Tibial artery (tissue), 4 donors: ENCODE data around the gene LCAT.
A peak's percentile ranks its signal among the peaks of the same experiment; 100 is the strongest.

Experiments
- DNase-seq, 2 donors: peaks; one replicate each; pipeline ENCODE4 v3.0.0-alpha.2; 2019
- H3K27ac ChIP-seq, 2 donors: fragments of 200-600 bp; sonication (generic) in 1 of 2; 1 replicate in 1 of 2; 2 replicates in 1 of 2; pipeline ENCODE4 v1.5.1; 2018 to 2019; ENCODE audit warnings: mild to moderate bottlenecking in 1 of 2
- H3K27me3 ChIP-seq, 2 donors: fragments of 200-600 bp; sonication (generic) in 1 of 2; one replicate each; pipeline versions ENCODE4 v1.5.1 to v1.6.0; 2016 to 2019
- H3K36me3 ChIP-seq, 3 donors: fragments of 200-600 bp; sonication (generic) in 2 of 3; one replicate each; pipeline ENCODE4 v1.5.1; 2016 to 2019; ENCODE audit warnings: mild to moderate bottlenecking in 2 of 3
- H3K4me1 ChIP-seq, 4 donors: fragments of 200-600 bp; sonication (generic) in 2 of 4; 1 replicate in 3 of 4; 2 replicates in 1 of 4; pipeline ENCODE4 v1.5.1; 2016 to 2019
- H3K4me3 ChIP-seq, 2 donors: fragments of 200-600 bp; sonication (generic) in 1 of 2; 1 replicate in 1 of 2; 2 replicates in 1 of 2; pipeline ENCODE4 v1.5.1; 2018 to 2019; ENCODE audit warnings: mild to moderate bottlenecking in 2 of 2
- H3K9me3 ChIP-seq, 3 donors: fragments of 200-600 bp; sonication (generic) in 1 of 3; one replicate each; pipeline ENCODE4 v1.5.1; 2016 to 2019
- intact Hi-C: fragments of 100-400 bp; cut with DNase I; formaldehyde crosslinking; loops from one replicate; pipeline ENCODE4 v1.15.0; 2023; ENCODE audit warnings: low total_unique reads
- TF ChIP-seq, protein P1 (sequence below), 2 experiments: fragments of 200-600 bp in 1 of 2; fragments of 450-650 bp in 1 of 2; IDR thresholded peaks; one replicate each; pipeline ENCODE4 v1.5.1; 2017 to 2019; ENCODE audit warnings: antibody characterized with exemption in 2 of 2, mild to moderate bottlenecking in 1 of 2, moderate library complexity in 1 of 2

Gene LCAT

DNA sequence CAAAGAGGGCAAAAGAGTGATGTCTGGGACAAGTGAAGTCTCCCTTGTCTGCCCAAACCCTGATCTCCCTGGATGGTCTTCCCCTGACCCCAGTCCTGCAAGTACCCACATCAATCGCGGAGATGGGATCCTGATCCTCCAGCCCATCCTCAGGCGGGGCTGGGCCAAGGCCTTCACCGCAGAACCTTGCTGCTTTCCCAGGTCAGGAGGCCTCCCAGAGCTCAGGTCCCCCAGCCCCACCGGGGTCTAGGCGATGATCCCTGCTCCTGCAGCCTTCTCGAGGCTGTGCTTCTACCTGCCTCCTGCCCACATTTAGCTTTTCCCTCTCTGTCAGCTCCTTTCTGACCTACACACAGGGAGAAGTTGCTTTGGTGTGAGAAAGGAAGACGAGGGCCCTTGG lies 18.2 kb upstream of the LCAT start:
- H3K36me3 ChIP-seq, result peaks cover 43 to 66% (median 61%) of the 10 kb centered on the region in 3 donors
- no peak overlapping the region for H3K4me3 ChIP-seq
- H3K9me3 ChIP-seq, result no peaks in the 10 kb centered on the region
- no peaks in the 10 kb centered on the region for H3K27me3 ChIP-seq
- H3K4me1 ChIP-seq, result peaks cover 0 to 81% (median 67%) of the 10 kb centered on the region in 4 donors
- intact Hi-C loops, result no loop called here
- peak overlapping the region; percentile 3 to 28 for H3K27ac ChIP-seq
- TF ChIP-seq, protein P1, sequence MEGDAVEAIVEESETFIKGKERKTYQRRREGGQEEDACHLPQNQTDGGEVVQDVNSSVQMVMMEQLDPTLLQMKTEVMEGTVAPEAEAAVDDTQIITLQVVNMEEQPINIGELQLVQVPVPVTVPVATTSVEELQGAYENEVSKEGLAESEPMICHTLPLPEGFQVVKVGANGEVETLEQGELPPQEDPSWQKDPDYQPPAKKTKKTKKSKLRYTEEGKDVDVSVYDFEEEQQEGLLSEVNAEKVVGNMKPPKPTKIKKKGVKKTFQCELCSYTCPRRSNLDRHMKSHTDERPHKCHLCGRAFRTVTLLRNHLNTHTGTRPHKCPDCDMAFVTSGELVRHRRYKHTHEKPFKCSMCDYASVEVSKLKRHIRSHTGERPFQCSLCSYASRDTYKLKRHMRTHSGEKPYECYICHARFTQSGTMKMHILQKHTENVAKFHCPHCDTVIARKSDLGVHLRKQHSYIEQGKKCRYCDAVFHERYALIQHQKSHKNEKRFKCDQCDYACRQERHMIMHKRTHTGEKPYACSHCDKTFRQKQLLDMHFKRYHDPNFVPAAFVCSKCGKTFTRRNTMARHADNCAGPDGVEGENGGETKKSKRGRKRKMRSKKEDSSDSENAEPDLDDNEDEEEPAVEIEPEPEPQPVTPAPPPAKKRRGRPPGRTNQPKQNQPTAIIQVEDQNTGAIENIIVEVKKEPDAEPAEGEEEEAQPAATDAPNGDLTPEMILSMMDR (IDR thresholded peaks at IDR 0.05), result no peak
- no peak for DNase-seq

DNA sequence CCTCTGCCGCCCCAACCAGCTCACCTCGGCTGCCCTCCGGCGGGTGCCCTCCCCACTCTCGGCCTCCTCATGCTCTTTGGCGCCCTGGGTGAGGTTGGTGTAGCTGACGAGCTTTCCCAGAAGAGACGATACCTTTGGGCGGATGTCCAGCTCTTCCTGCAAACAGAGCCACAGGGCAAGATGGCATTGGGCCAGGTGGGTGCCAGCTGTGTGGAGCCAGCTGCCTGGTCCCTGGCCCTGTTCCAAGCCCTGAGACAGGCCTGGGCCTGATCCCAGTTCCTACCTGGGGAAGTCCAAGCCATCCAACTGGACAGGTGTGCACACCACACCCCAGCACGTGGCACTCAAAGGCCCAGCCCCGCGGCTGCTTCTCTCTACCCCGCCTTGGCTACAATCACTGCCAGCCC lies 17.6 kb upstream of the LCAT start:
- Histone ChIP-seq H3K4me3 (no peak overlapping the region), H3K9me3 (no peaks in the 10 kb centered on the region), H3K27me3 (no peaks in the 10 kb centered on the region), H3K4me1 (peaks cover 0 to 75% (median 61%) of the 10 kb centered on the region in 4 donors), H3K27ac (peak overlapping the region; percentile 3 to 28), H3K36me3 (peaks cover 43 to 71% (median 65%) of the 10 kb centered on the region in 3 donors)
- DNase-seq, result no peak
- TF ChIP-seq, protein P1 (IDR thresholded peaks at IDR 0.05), result no peak
- intact Hi-C loops, result no loop called here

DNA sequence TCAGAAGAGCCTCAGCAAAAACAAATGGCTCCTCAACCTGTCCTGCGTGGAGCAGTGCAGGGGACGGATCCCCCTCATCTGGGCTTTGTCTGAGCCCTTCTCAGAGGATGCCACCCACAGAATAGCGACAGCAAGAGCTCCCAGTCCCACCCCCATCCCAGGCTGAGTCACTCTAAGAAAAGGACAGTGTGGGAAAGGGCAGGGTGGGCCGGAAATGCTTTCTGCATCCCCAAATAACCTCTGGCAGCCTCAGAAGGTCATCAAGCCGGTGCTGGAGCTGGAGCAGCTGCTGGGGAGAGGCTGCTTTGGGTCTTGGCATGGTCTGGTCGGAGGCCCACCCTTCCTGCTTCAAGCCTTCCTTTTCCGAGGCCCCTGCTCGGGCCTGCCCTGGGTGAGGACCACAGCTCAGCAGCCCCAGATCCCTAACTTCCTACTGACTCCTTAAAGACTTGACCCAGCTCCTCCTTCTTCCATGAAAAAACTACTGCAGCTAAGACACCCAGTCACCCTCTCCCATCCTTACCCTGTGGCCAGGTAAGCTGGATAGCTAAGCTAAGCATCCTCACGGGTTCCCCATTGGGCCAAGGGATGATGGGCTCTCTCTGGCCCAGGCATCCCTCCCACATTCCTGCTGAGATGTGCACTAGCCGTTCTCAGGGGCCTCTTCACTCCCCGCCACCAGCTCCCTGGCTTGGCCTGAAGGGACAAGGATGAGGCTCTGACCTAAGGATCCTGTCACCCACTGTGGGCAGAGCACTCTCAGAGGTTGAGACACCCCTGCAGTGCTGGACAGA lies 15.8 kb upstream of the LCAT start:
- Histone ChIP-seq H3K4me3 (no peak overlapping the region), H3K27ac (peak overlapping the region; percentile 48 to 53), H3K27me3 (no peaks in the 10 kb centered on the region), H3K36me3 (peaks cover 49 to 89% (median 82%) of the 10 kb centered on the region in 3 donors), H3K4me1 (peaks cover 0 to 57% (median 44%) of the 10 kb centered on the region in 4 donors), H3K9me3 (no peaks in the 10 kb centered on the region)
- intact Hi-C loops, result no loop called here
- DNase-seq, result peak; percentile 70 to 83
- TF ChIP-seq, protein P1 (IDR thresholded peaks at IDR 0.05), result no peak

DNA sequence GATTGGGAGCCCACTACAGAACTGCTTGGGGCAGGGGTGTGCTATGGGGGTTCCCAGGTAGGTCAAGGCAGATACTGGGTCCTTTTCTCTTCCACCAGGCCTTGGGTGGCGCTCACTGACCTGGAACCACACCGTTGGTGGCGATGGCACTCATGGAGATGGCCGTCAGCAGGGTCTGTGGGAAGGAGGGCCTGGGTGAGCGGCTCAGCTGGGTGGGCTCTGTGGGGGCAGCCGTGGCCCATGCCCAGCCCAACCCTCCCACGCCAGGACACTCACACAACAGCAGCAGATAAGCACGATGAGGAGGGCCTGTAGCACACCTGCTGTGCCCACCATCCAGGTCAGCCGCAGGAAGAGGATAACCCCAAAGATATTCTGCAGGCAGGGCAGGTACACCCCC lies 13.7 kb upstream of the LCAT start:
- no peak for DNase-seq
- Histone ChIP-seq H3K9me3 (no peaks in the 10 kb centered on the region), H3K4me3 (no peak overlapping the region), H3K27ac (peak overlapping the region in 1 of 2 donors; percentile 48), H3K36me3 (peaks cover 64 to 98% (median 91%) of the 10 kb centered on the region in 3 donors), H3K4me1 (peaks cover 0 to 37% (median 26%) of the 10 kb centered on the region in 4 donors), H3K27me3 (no peaks in the 10 kb centered on the region)
- intact Hi-C loops, result no loop called here
- TF ChIP-seq, protein P1 (IDR thresholded peaks at IDR 0.05), result no peak

DNA sequence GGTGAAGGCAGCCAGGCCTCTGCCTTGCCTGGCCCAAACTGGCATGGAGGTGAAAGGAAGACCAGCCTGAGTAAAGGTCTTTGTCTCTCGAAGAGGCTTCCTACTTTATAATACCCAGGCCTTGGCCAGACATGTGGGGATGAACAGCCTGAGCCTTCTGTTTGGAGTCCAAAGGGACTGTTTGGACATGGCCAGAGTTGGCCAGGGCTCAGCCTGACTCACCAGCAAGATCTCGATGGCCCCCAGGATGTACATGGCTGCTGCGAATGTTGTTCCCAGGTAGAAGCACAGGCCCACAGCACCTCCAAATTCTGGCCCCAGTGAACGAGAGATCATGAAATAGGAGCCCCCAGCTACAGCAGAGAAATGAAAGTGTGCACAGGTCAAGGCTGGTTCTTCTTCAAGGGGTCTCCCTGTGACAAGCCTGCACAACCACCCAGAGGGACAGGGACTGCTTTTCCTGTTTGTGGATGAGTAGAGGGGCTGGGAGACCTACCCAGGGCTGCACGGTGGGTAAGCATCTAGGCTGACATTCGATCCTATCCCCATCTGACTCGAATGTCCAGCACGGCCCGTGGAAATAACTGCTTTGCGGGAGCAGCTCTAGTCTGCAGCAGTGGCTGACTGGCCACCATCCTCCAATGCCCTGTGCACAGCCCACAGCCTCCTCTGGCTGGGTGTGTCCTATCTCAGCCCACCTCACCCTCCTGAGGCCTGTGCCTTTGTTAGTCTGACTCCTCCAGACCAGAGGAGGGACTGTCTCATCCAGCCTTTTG lies 10.7 kb upstream of the LCAT start:
- peaks cover 0 to 17% (median 11%) of the 10 kb centered on the region in 4 donors for H3K4me1 ChIP-seq
- TF ChIP-seq, protein P1 (IDR thresholded peaks at IDR 0.05), result no peak
- intact Hi-C loops, result no loop called here
- H3K27me3 ChIP-seq, result no peaks in the 10 kb centered on the region
- peak in 1 of 2 donors; percentile 19 for DNase-seq
- H3K27ac ChIP-seq, result no peak overlapping the region
- no peaks in the 10 kb centered on the region for H3K9me3 ChIP-seq
- no peak overlapping the region for H3K4me3 ChIP-seq
- H3K36me3 ChIP-seq, result peaks cover 61 to 98% (median 90%) of the 10 kb centered on the region in 3 donors
